Measurements from ENCODE around the gene PCDHA10. TPM values are rescaled to one million over a fixed set of nuclear protein-coding genes. Genes with fewer than 3 reads are reported as not detected.

The PCDHA10 gene, protein sequence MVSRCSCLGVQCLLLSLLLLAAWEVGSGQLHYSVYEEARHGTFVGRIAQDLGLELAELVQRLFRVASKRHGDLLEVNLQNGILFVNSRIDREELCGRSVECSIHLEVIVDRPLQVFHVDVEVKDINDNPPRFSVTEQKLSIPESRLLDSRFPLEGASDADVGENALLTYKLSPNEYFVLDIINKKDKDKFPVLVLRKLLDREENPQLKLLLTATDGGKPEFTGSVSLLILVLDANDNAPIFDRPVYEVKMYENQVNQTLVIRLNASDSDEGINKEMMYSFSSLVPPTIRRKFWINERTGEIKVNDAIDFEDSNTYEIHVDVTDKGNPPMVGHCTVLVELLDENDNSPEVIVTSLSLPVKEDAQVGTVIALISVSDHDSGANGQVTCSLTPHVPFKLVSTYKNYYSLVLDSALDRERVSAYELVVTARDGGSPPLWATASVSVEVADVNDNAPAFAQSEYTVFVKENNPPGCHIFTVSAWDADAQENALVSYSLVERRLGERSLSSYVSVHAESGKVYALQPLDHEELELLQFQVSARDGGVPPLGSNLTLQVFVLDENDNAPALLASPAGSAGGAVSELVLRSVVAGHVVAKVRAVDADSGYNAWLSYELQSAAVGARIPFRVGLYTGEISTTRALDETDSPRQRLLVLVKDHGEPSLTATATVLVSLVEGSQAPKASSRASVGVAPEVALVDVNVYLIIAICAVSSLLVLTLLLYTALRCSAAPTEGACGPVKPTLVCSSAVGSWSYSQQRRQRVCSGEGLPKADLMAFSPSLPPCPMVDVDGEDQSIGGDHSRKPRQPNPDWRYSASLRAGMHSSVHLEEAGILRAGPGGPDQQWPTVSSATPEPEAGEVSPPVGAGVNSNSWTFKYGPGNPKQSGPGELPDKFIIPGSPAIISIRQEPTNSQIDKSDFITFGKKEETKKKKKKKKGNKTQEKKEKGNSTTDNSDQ
- total RNA-seq: under 1 TPM in 1 of 2 donors, not detected in 1; 0.69 TPM

DNA sequence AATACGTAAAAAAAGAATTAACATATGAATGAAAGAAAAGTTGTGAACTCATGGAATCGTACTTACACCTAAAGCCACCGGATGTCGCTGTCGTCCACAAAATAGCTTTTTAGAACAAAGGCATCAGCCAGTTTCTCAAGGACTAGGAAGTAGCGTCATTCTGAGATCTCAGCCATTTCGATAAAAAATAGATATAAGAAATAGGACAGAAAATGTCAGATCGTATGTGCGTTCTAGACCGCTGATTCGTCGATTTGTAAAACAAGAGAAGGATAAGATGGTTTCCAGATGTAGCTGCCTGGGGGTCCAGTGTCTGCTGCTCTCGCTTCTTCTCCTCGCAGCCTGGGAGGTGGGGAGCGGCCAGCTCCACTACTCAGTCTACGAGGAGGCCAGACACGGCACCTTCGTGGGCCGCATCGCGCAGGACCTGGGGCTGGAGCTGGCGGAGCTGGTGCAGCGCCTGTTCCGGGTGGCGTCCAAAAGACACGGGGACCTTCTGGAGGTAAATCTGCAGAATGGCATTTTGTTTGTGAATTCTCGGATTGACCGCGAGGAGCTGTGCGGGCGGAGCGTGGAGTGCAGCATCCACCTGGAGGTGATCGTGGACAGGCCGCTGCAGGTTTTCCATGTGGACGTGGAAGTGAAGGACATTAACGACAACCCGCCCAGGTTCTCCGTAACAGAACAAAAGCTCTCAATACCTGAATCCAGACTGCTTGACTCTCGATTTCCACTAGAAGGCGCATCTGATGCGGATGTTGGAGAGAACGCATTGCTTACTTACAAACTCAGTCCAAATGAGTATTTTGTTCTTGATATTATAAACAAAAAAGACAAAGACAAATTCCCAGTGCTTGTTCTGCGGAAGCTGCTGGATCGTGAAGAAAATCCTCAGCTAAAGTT, at the start of gene PCDHA10:
TSS of gene PCDHA10 (plus strand) at position 126 of the 903 bp plus-strand sequence. CDS start at position 278, 152 bp downstream.

GRCh38 chr5:140806834-140807775, 48.6 kb upstream of the PCDHA10 start, which contains the start of gene PCDHA4:
Gene PCDHA4 (plus strand): TSS chr5:140807068.

DNA sequence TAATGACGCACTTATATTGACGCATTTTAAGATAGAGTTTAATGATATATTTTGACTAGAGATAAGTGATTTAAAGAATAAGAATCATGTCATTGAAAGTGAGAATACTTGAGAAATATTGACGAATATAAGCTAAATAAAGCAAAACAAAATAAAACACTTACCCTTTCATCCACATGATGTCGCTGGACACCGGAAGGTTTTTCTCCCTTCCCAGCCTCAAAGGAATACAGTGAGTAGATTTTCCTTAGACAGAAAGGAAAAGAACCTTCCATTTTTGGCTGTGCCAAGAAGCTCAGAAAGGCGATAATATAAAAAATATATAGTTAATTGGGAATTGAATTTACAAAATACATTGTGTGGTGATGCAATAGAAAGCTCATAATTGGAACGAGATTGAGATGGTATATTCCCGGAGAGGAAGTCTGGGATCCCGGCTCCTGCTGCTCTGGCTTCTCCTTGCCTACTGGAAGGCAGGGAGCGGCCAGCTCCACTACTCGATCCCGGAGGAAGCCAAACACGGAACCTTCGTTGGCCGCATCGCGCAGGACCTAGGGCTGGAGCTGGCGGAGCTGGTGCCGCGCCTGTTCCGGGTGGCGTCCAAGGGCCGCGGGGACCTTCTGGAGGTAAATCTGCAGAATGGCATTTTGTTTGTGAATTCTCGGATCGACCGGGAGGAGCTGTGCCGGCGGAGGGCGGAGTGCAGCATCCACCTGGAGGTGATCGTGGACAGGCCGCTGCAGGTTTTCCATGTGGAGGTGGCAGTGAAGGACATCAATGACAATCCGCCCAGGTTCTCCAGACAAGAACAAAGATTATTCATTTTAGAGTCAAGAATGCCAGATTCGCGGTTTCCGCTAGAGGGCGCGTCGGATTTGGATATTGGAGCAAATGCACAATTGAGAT, 34.1 kb upstream of the PCDHA10 start, which contains the start of gene PCDHA5:
TSS of gene PCDHA5 (plus strand) at position 239 of the 906 bp plus-strand sequence.

DNA sequence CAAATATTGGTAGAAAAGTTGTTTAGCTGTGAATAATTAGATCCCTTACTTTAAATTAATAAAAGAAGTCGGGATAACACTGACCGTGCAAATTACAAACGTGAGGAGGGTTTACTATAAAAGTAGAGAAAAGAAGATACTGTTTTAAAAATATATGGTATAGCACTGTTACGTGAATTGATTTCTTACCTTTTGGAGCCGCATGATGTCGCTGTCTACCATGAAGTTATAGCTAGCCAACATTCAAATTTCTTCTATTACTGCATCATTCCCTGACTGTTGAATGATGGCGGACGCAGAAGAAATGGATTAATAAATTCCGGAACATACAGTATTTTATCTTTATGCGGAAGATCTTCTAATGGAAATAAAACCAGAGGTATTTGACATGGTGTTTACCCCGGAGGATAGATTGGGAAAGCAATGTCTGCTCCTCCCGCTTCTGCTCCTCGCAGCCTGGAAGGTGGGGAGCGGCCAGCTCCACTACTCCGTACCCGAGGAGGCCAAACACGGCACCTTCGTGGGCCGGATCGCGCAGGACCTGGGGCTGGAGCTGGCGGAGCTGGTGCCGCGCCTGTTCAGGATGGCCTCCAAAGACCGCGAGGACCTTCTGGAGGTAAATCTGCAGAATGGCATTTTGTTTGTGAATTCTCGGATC, 27.9 kb upstream of the PCDHA10 start, which contains the start of gene PCDHA6:
TSS of gene PCDHA6 (plus strand) at position 257 of the 658 bp plus-strand sequence. CDS start at position 389, 132 bp downstream.

DNA sequence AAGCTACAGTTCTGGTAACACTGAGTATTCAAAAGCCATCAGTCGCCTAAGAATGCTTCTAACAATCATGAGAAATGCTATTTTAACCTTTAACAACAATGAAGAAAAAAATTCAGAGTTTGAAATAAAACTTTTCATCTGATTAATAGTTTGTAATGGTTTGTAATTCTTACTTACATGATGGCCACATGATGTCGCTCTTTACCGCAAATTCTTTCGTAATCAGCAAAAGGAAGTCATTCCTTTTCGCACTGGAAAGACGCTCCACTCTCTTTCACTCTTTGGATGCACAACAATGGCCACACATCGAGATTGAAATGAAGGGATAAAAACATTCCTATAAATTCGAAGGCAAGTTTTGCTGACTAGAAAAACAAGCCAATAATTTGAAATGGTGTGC, 21.7 kb upstream of the PCDHA10 start, which contains the start of gene PCDHA7:
TSS of gene PCDHA7 (plus strand) at position 277 of the 400 bp plus-strand sequence. CDS start at position 392, 115 bp downstream.

DNA sequence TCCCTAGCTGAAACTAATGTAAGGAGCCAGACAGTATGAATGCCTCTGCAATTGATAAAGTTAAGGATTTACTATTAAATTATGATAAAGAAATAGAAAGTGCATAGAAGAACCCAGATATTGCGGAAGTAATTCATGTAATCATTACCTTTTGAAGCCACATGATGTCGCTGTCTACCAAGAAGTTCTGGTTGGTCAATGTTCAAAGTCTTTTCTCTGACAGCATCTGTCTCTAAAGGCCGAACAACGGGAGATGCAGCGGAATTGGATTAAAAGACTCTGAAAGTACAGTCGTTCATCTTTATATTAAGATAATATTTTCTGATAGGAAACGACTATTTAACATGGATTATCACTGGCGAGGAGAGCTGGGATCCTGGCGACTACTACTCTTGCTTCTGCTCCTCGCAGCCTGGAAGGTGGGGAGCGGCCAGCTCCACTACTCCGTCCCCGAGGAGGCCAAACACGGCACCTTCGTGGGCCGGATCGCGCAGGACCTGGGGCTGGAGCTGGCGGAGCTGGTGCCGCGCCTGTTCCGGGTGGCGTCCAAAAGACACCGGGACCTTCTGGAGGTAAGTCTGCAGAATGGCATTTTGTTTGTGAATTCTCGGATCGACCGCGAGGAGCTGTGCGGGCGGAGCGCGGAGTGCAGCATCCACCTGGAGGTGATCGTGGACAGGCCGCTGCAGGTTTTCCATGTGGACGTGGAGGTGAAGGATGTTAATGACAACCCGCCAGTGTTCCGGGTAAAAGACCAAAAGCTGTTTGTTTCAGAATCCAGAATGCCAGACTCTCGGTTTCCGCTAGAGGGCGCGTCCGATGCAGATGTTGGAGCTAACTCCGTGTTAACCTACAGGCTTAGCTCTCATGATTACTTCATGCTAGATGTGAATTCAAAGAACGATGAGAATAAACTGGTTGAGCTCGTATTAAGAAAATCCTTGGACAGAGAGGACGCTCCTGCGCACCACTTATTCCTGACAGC, 14.4 kb upstream of the PCDHA10 start, which contains the start of gene PCDHA8:
TSS of gene PCDHA8 (plus strand) at position 210 of the 985 bp plus-strand sequence. CDS start at position 345, 135 bp downstream.

DNA sequence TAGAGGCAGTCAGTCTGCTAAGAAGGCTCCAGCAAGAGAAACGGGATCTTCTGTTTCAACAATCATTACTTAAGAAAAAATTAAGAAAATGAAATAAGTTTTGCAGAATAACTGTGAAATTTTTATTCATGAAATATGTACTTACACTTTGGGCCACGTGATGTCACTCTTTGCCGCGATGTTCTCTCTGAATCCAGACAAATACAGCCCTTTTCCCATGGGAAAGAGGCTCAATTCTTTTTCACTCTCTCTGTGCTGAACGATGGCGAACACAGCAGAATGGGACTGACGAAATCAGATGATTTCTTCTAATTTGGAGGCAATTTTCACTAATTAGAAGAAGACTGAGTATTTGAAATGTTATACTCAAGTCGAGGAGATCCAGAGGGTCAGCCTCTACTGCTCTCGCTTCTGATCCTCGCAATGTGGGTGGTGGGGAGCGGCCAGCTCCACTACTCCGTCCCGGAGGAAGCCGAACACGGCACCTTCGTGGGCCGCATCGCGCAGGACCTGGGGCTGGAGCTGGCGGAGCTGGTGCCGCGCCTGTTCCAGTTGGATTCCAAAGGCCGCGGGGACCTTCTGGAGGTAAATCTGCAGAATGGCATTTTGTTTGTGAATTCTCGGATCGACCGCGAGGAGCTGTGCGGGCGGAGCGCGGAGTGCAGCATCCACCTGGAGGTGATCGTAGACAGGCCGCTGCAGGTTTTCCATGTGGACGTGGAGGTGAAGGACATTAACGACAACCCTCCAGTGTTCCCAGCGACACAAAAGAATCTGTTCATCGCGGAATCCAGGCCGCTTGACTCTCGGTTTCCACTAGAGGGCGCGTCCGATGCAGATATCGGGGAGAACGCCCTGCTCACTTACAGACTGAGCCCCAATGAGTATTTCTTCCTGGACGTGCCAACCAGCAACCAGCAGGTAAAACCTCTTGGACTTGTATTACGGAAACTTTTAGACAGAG, 7.3 kb upstream of the PCDHA10 start, which contains the start of gene PCDHA9:
TSS of gene PCDHA9 (plus strand) at position 244 of the 964 bp plus-strand sequence. CDS start at position 358, 114 bp downstream.

DNA sequence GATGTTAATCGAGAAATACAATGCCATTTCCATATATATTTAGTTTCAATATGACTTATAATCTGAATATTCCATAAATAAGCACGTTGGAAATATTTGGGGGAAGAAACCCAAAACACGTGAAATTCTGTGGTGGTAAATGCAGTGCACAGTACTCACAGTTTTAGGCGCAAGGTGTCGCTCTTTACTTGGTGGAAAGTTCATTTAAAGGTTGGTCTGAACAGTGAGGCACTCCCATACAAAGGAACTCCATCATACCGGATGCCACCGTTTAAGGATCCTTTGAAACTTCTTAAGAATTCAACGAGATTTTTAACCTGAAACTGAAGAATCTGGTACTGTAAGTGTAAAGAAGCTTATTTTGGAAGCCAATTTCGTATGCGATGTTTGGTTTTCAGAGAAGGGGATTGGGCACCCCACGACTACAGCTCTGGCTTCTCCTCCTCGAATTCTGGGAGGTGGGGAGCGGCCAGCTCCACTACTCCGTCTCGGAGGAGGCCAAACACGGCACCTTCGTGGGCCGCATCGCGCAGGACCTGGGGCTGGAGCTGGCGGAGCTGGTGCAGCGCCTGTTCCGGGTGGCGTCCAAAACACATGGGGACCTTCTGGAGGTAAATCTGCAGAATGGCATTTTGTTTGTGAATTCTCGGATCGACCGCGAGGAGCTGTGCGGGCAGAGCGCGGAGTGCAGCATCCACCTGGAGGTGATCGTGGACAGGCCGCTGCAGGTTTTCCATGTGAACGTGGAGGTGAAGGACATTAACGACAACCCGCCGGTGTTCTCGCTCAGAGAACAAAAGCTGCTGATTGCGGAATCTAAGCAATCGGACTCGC, 13.2 kb downstream of the PCDHA10 start, which contains the start of gene PCDHA11:
TSS of gene PCDHA11 (plus strand) at position 237 of the 834 bp plus-strand sequence. CDS start at position 384, 147 bp downstream.

GRCh38 chr5:140875085-140876065, 19.7 kb downstream of the PCDHA10 start, which contains the start of gene PCDHA12:
Gene PCDHA12 (plus strand): TSS chr5:140875308. CDS start chr5:140875473, 165 bp downstream.

GRCh38 chr5:140881889-140882590, 26.3 kb downstream of the PCDHA10 start, which contains the start of gene PCDHA13:
Gene PCDHA13 (plus strand): TSS chr5:140882124. CDS start chr5:140882269, 145 bp downstream.

